CD4-positive, alpha-beta T cell (primary cell): ENCODE data around the gene CEP68. TPM values are rescaled to one million over a fixed set of nuclear protein-coding genes. Genes with fewer than 3 reads are reported as not detected.
A peak's percentile ranks its signal among the peaks of the same experiment; 100 is the strongest.

ENCODE experiments used
- ATAC-seq: fragments of 200-7000 bp; cut with Tn5 transposase; one replicate; pipeline ENCODE4 v1.10.0; 2022; ENCODE audit warnings: mild to moderate bottlenecking; ENCODE audit not compliant: poor library complexity
- CTCF ChIA-PET: fragments of 350-600 bp; sonication (Branson Sonifier 250); formaldehyde crosslinking; loops from one replicate; lab custom pipeline; 2021; ENCODE audit warnings: antibody characterized with exemption, inconsistent platforms; lab: Charles Lee
- POLR2A ChIA-PET: fragments of 350-600 bp; sonication (Branson Sonifier 250); formaldehyde crosslinking; loops from one replicate; lab custom pipeline; 2021; ENCODE audit warnings: antibody characterized with exemption, inconsistent platforms; lab: Charles Lee
- DNase-seq, 14 experiments: peaks; one replicate each; pipeline ENCODE4 v3.0.0-alpha.2; 2013 to 2020; ENCODE audit warnings: mixed read lengths in 2 of 14
- H3K27ac ChIP-seq, 2 donors: one replicate each; pipeline versions ENCODE4 v1.5.1 to v1.7.0; 2013; ENCODE audit warnings: low read length in 2 of 2, low read depth in 1 of 2, mild to moderate bottlenecking in 1 of 2
- H3K27me3 ChIP-seq, 2 experiments: 1 replicate in 1 of 2; 2 replicates in 1 of 2; pipeline versions ENCODE4 v1.6.1 to v1.7.0; 2013; ENCODE audit warnings: low read length in 2 of 2, control low read depth in 1 of 2, mild to moderate bottlenecking in 1 of 2, moderate library complexity in 1 of 2; ENCODE audit not compliant: insufficient read depth in 2 of 2, control insufficient read depth in 1 of 2
- H3K36me3 ChIP-seq: one replicate; pipeline ENCODE4 v1.6.1; 2013; ENCODE audit warnings: low read length, control low read depth; ENCODE audit not compliant: insufficient read depth
- H3K4me1 ChIP-seq: one replicate; pipeline ENCODE4 v1.6.1; 2013; ENCODE audit warnings: low read length, control low read depth; ENCODE audit not compliant: insufficient read depth
- H3K4me3 ChIP-seq: one replicate; pipeline ENCODE4 v1.5.1; 2013; ENCODE audit warnings: mild to moderate bottlenecking, low read length, moderate library complexity
- H3K9me3 ChIP-seq, 2 experiments: 1 replicate in 1 of 2; 2 replicates in 1 of 2; pipeline versions ENCODE4 v1.6.1 to v1.7.0; 2013; ENCODE audit warnings: low read length in 2 of 2, mild to moderate bottlenecking in 2 of 2, control low read depth in 1 of 2, moderate library complexity in 1 of 2; ENCODE audit not compliant: control insufficient read depth in 1 of 2, insufficient read depth in 1 of 2
- H3K27ac Mint-ChIP-seq: one replicate; pipeline ENCODE4 v1.8.0; 2020; ENCODE audit warnings: mixed read lengths
- H3K27me3 Mint-ChIP-seq: one replicate; pipeline ENCODE4 v1.8.0; 2021; ENCODE audit warnings: mixed read lengths
- H3K36me3 Mint-ChIP-seq: one replicate; pipeline ENCODE4 v1.8.0; 2021; ENCODE audit warnings: low read depth, mixed read lengths
- H3K4me1 Mint-ChIP-seq: one replicate; pipeline ENCODE4 v1.8.0; 2021; ENCODE audit warnings: low read depth, mixed read lengths
- H3K4me3 Mint-ChIP-seq: one replicate; pipeline ENCODE4 v1.8.0; 2020; ENCODE audit warnings: mild to moderate bottlenecking, mixed read lengths
- H3K9me3 Mint-ChIP-seq: one replicate; pipeline ENCODE4 v1.8.0; 2020; ENCODE audit warnings: mixed read lengths
- CTCF ChIP-seq: fragments of 200-600 bp; IDR thresholded peaks from one replicate; pipeline ENCODE4 v1.8.0; 2022; ENCODE audit warnings: antibody characterized with exemption, mild to moderate bottlenecking
- intact Hi-C, 2 experiments: fragments of 100-400 bp; cut with DNase I in 1 of 2; cut with micrococcal nuclease in 1 of 2; formaldehyde crosslinking; loops; one replicate each; pipeline versions ENCODE4 v1.15.1 to v1.9.0; 2023 to 2025; cut with DNase I, micrococcal nuclease
- total RNA-seq, 174 experiments: library from RNA in 2 of 174; stranded (reverse) in 2 of 174; gene quantifications; one replicate each; pipeline ENCODE4 v1.2.3 and lab custom pipeline; 2021 to 2026

The CEP68 gene
- total RNA-seq, 2 experiments from 2014 or later, result 19.4 to 20.1 TPM

DNA sequence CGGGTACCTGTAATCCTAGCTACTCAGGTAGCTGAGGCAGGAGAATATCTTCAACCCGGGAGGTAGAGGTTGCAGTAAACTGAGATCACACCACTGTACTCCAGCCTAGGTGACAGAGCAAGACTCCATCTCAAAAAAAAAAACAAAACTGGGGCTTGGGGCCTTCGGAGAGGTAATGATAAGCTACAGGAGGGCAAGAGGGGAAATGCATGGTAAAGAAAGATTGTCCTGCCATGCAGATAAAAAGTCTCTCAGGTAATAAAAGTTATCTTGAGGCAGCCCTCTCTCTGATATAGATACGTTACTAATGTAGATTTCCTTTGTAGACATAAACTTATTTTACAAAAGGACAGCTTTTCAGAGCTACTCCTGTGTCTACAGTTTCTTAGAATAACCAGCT lies 77.4 kb downstream of the CEP68 start:
- no peak for DNase-seq
- H3K9me3 ChIP-seq, result no peaks in the 10 kb centered on the region
- no peak overlapping the region for H3K4me3 ChIP-seq
- ChIA-PET CTCF (interaction anchor here (1.2 to 3.1 kb wide), 3 partner anchors 31 to 69 kb away, joined by 3 to 9 read pairs (median 4); no protein-coding TSS in a partner anchor), POLR2A (interaction anchor here (1.3 kb wide), 1 partner anchor 94 kb away, joined by 5 read pairs; the partner anchor contains the start of gene ACTR2)
- ATAC-seq, result no peak
- Mint-ChIP-seq H3K4me3 (peak overlapping the region; percentile 23), H3K9me3 (no peaks in the 10 kb centered on the region), H3K27ac (no peak overlapping the region), H3K36me3 (peaks cover 17% of the 10 kb centered on the region), H3K27me3 (no peaks in the 10 kb centered on the region), H3K4me1 (peaks cover 19% of the 10 kb centered on the region)
- no peak for TF ChIP-seq CTCF
- H3K36me3 ChIP-seq, result no peaks in the 10 kb centered on the region
- no peaks in the 10 kb centered on the region for H3K27me3 ChIP-seq
- H3K27ac ChIP-seq, result no peak overlapping the region
- H3K4me1 ChIP-seq, result peaks cover 7% of the 10 kb centered on the region
- intact Hi-C loops, result loop anchor here (5.0 kb wide), 3 partner anchors 94 to 606 kb away; partner anchors contain the start of gene ACTR2 (in 1 of the 2)

DNA sequence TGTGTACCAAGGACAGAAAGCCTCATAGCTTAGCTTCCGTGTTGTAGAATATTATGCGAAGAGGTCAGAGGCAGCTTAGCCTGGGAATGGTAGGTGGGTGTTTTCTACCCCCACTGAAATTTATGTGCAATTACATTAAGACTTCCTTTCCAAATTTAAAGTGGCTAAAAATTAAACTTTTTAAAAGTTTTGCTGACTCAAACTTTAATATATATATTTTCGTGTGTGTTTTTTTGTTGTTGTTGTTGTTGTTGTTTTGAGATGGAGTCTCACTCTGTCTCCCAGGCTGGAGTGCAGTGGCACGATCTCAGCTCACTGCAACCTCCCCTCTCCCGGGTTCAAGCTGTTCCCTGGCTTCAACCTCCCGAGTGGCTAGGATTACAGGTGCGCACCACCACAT lies 77.9 kb downstream of the CEP68 start:
- ChIA-PET POLR2A (interaction anchor here (0.9 kb wide), 1 partner anchor 72 kb away, joined by 3 read pairs; no protein-coding TSS in a partner anchor), CTCF (interaction anchor here (1.2 to 3.1 kb wide), 3 partner anchors 31 to 70 kb away, joined by 3 to 9 read pairs (median 4); no protein-coding TSS in a partner anchor)
- no peak overlapping the region for H3K27ac ChIP-seq

GRCh38 chr2:65136253-65136652 lies 80.0 kb downstream of the CEP68 start:
- no peaks in the 10 kb centered on the region for H3K9me3 Mint-ChIP-seq
- intact Hi-C loops, result no loop called here
- POLR2A ChIA-PET, result no interaction called here
- no peak overlapping the region for H3K27ac ChIP-seq
- DNase-seq (no peak), ATAC-seq (no peak)
- no peaks in the 10 kb centered on the region for H3K9me3 ChIP-seq
- no peak overlapping the region for H3K4me3 ChIP-seq
- no peaks in the 10 kb centered on the region for H3K27me3 Mint-ChIP-seq
- CTCF ChIA-PET, result no interaction called here
- H3K36me3 ChIP-seq, result no peaks in the 10 kb centered on the region
- H3K4me1 Mint-ChIP-seq, result no peaks in the 10 kb centered on the region
- H3K27me3 ChIP-seq, result no peaks in the 10 kb centered on the region
- no peak overlapping the region for H3K27ac Mint-ChIP-seq
- no peak overlapping the region for H3K4me3 Mint-ChIP-seq
- H3K4me1 ChIP-seq, result no peaks in the 10 kb centered on the region
- H3K36me3 Mint-ChIP-seq, result no peaks in the 10 kb centered on the region
- TF ChIP-seq CTCF, result no peak

More for the DNA sequence above, 77.9 kb downstream of the CEP68 start:
- no peaks in the 10 kb centered on the region for H3K27me3 ChIP-seq
- H3K9me3 ChIP-seq, result no peaks in the 10 kb centered on the region
- no peak overlapping the region for H3K4me3 ChIP-seq
- Mint-ChIP-seq H3K4me3 (no peak overlapping the region), H3K27me3 (no peaks in the 10 kb centered on the region), H3K36me3 (peaks cover 11% of the 10 kb centered on the region), H3K27ac (no peak overlapping the region), H3K9me3 (no peaks in the 10 kb centered on the region), H3K4me1 (peaks cover 13% of the 10 kb centered on the region)
- no peaks in the 10 kb centered on the region for H3K36me3 ChIP-seq
- ATAC-seq, result no peak
- H3K4me1 ChIP-seq, result peaks cover 5% of the 10 kb centered on the region
- no peak for TF ChIP-seq CTCF
- DNase-seq, result no peak
- intact Hi-C loops, result loop anchor here (5.0 kb wide), 3 partner anchors 93 to 607 kb away; partner anchors contain the start of gene ACTR2 (in 1 of the 2)

Other genes with a start within 250 kb of the CEP68 start
- gene SLC1A4, start 67.0 kb upstream of the CEP68 start, total RNA-seq, result 1 to 10 TPM; 2.4 to 2.8 TPM
- gene RAB1A, start 73.7 kb downstream of the CEP68 start, total RNA-seq, result 10 to 100 TPM; 85.3 to 87.6 TPM
- 100 to 1,000 TPM; 128 to 130 TPM for gene ACTR2, start 171.4 kb downstream of the CEP68 start, total RNA-seq